ENCODE data around the gene POLA2.
A peak's percentile ranks its signal among the peaks of the same experiment; 100 is the strongest.
"Not testable (repeated sequence)": the region's sequence is repeated elsewhere in the genome, so short reads cannot be mapped to it uniquely, and the experiment has no call there.

Gene POLA2

DNA sequence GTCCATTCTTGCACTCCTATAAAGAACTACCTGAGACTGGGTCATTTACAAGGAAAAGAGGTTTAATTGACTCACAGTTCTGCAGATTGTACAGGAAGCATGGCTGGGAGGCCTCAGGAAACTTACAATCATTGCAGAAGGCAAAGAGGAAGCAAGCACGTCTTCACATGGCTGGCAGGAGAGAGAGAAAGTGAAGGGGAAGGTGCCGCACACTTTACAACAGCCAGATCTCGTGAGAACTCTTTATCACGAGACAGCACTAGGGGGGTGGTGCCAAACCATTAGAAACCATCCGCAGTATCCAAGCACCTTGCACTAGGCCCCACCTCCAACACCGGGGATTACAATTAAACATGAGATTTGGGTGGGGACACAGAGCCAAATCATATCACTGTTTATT lies 19.4 kb upstream of the POLA2 start:
- no peak for DNase-seq (ENCODE audit: low spot score)

DNA sequence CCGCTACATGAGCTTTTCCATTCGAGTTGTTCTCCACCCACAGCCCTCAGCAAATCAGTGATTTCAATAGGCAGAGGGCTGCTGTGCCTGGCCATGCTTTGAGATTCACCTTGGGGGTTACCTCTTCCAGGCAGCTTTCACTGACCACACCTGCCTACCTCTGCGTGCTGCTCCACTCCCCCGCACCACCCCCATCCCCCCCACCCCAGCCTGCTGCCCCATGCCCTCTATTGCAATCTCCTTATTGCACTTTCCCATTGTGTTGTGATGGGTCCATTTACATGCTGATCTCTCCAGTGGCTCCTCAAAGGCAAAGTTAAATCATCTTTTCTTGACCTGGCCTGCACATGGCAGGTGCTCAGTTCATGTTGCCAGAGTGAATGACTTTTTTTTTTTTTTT lies 18.0 kb upstream of the POLA2 start:
- no peak for DNase-seq (ENCODE audit: low spot score)

DNA sequence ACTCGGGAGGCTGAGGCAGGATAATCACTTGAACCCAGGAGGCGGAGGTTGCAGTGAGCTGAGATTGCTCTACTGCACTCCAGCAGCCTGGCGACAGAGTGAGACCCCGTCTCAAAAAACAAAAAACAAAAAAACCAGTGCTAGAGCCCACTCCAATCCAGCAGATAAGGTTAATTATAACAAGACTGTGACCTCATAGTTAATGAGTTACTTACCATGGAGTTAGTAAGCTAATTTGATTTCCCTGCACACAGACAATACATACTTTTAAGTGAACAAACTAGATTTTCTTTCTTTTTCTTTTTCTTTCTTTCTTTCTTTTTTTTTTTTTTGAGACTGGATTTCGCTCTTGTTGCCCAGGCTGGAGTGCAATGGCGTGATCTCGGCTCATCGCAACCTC lies 16.7 kb upstream of the POLA2 start:
- not testable (repeated sequence) for DNase-seq (ENCODE audit: low spot score)

DNA sequence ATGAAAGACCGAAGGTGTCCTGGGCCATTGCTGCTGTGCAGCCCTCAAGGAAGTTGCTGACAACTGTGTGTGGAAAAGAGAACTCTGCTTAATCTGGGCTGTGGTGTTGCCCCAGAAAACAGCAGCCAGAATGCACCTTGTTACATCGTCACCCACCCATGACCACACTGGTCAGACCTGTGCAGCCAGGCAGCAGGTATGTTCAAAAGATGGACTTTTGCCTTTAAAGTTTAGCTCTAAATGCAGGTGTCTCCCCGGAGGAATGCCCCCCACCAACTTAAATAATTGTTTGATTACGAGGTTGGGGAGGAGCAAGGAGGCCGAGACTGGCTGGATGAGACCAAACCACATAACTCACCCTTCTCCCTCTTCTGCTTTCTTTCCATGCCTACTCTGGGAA lies 15.3 kb upstream of the POLA2 start:
- DNase-seq (ENCODE audit: low spot score), result no peak

DNA sequence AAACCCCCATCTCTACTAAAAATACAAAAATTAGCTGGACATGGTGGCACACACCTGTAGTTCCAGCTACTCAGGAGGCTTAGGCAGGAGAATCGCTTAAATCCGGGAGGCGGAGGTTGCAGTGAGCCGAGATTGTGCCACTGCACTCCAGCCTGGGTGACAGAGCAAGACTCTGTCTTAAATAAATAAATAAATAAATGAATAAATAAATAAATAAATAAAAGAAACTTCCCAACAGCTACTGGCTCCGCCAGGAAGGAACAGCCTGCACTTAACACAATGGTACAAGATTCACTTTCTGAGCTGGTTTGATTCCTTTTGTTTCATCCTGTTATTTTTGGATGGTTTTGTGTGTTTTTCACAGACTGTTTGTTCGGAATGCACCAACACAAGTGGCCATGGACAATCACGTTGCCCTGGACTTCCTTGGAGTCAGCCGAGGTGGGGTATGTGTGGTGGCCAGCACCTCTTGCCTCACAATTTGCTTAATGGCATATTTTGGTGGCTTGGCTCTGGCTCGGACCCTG lies 13.5 kb upstream of the POLA2 start:
- DNase-seq (ENCODE audit: low spot score), result not testable (repeated sequence)

DNA sequence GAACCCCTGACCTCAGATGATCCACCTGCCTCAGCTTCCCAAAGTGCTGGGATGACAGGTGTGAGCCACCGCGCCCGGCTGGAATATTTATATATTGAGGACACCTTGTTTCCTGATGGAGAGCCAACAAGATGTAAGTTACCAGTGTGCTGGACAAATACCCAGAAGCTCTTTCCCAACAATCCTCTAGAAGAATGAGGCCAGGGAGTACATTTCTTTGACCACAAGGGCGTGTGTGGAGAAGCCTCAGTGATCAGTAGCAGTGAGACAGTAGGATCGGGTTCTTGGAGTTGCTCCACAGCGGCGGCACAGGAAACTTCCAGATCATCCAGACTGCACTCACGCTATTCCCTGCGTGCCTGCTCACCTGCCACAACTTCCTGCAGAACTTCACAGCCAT lies 10.3 kb upstream of the POLA2 start:
- no peak for DNase-seq (ENCODE audit: low spot score)

DNA sequence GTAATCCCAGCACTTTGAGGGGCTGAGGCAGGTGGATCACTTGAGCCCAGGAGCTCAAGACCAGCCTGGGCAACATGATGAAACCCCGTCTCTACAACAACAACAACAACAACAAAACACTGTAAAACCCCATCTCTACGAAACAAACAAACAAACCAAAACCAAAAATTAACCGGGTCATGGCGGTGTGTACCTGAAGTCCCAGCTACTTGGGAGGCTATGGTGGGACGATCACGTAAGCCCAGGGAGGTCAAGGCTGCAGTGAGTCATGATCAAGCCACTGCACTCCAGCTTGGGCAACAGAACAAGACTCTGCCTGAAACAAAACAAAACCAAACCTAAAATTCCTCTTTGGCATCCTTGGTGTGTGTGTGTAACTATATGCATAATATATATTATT lies 7.0 kb upstream of the POLA2 start:
- no peak for DNase-seq (ENCODE audit: low spot score)

DNA sequence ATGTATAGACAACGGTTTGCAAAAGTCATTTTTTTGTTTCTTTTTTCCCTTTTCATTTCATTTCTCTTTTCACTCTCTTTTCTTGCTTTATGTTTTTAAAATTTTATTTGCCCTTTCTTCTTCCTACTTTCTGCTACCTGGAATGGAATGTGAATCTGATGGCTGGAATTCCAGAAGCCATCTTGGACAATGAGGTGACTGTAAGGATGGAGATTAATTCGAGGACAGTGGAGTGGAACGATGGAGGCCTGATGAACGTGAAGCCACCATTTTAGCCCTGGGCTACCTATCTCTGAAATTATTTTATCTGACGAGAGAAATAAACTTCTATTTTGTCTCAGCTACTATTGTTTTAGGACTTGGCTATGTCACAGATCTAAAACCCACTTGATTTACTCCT lies 2.8 kb upstream of the POLA2 start:
- DNase-seq (ENCODE audit: low spot score), result no peak

DNA sequence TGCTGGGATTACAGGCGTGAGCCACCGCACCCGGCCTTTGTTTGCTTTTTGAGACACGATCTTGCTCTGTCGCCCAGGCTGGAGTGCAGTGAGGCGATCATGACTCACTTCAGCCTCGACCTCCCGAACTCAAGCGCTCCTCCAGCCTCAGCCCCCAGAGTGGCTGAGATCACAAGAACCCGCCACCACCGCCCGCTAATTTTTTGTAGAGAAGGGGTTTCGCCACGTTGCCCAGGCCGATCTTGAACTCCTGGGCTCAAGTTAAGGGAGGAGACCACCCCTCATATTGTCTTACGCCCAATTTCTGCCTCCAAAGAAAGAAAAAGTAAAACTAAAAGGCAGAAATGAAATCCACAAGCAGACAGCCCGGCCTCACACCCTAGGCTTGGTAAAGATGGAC lies 1.5 kb upstream of the POLA2 start:
- no peak for DNase-seq (ENCODE audit: low spot score)

DNA sequence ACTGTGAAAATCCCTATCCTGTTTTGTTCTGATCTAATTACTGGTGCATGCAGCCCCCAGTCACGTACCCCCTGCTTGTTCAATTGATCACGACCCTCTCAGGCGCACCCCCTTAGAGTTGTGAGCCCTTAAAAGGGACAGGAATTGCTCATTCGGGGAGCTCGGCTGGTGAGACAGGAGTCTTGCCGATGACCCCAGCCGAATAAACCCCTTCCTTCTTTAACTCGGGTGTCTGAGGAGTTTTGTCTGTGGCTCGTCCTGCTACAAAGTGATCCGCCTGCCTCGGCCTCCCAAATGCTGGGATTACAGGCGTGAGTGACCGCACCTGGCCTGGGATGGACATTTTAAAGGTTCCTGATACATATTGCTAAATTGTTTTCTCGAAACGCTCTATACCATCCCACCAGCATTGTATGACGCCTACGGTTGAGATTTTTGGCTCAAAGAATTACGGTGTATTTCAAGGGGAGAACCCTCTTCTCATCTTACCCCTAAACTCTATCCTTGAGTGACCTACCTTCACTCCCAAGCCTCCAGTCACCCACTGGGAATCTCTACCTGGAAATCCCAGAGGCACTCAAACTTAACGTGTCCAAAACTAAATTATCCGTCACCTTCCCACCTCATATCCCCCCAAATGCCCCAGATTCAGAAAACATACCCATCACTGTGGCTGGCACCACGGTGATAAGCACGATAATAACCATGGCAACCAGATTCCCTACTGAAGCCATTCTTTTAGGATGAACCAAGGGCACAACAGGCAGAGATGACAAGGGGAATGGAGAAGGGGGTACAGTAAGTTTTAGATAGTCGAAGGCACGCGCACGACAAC lies 789 bp upstream of the POLA2 start:
- no peak for DNase-seq (ENCODE audit: low spot score)

DNA sequence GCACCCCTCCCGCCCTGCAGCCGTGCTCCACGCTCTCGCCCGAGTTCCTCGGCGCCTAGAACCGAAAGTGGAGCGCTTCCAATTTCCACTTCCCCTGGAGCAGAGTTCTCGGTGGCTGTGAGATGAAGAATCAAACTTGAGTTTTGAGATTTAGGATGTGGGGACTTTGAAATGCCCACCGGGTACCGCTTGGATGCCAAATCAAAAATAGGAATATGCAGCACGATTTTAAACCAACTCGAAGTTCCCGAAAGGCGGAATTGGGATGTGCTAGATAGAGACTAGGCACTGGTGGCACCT lies 569 bp downstream of the POLA2 start:
- no peak for DNase-seq (ENCODE audit: low spot score)

DNA sequence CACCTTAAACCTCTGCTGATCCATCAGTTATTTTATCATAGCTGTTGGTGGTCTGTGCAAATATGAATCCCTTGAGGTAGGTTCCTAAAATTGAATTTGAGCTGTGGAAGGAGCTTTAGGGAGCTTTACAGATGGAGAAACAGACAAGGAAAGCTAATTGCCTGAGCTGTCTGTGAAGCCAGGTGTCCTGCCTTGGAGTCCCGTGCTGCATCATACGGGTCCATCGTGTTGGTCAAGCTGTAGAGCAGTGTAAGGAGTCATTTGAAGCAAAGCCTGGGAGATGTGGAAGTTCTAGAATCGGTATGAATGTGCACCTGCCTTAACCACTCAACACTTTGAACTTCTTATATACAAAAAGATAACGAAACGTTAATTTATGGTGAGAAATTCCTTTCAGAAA lies 1.0 kb downstream of the POLA2 start:
- DNase-seq (ENCODE audit: low spot score), result no peak

DNA sequence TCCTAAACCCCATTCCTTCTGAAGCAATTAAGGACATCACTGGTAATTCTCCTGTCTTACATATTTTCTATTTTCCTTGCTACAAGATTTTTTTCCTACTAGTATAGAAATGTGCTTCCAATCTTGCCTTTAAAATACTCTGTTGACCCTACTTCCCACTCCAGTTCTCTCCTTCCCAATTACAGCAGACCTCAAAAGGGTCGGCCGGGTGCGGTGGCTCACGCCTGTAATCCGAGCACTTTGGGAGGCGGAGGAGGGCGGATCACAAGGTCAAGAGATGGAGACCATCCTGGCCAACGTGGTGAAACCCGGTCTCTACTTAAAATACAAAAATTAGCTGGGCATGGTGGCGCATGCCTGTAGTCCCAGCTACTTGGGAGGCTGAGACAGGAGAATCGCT lies 3.0 kb downstream of the POLA2 start:
- not testable (repeated sequence) for DNase-seq (ENCODE audit: low spot score)

DNA sequence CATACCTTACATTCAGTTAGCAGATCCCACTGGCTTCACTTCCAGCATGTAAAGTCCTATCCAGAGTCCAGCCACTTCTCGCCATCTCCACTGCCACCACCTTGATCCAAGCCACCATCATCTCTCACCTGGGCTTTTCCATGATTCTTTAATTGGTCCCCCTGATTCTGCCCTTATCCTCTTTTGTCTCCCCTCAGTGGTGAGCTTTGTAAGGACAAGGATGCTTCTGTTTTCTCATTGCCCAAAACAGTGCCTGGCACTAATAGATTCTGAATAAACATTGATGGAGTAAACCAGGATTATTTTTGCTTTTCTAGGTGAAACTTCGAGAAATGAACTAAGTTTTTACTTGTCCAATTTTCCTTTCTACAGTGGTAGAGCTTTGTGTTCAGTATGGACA lies 4.4 kb downstream of the POLA2 start:
- no peak for DNase-seq (ENCODE audit: low spot score)

DNA sequence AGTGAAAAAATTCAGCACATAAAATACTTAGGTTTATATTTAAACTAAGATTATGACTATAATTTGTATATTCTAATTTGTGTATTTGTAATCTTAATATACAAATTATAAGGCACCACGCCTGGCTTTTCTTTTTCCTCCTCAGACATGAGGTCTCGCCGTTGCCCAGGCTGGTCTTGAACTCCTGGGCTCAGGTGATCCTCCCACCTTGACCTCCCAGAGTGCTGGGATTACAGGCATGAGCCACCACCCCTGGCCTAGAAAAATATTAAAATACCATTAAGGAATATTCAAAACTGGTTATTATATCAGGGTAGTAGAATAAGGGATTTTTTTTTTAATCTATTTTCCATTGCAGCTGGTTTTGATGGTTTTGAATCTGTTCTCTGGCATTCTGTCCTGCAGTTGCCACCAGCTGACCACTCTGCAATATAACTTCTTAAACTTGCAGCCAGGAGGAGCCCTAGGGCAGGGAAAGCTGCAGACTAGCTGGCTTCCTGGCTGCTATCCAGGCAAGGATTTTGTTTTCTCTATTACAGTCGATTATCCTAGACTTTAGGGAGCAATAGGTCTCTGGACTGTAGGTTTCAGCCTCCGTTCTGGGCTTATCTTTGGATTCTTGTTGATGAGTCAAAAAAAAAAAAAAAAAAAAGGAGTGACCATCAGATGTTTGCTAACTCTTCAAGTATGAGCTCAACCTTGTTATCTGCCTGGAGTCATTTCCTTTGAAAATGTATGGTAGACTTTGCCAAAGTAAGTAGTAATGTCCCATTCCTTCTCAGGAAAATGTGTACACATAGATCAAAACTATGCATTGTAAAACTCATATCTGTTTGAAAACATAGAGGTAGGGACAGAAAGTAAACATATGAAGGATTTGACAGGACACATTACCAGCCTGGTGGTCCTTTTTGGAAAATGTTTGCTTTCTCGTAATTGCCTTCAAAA lies 13.2 kb downstream of the POLA2 start:
- peak; percentile 30 for DNase-seq (ENCODE audit: low spot score)

DNA sequence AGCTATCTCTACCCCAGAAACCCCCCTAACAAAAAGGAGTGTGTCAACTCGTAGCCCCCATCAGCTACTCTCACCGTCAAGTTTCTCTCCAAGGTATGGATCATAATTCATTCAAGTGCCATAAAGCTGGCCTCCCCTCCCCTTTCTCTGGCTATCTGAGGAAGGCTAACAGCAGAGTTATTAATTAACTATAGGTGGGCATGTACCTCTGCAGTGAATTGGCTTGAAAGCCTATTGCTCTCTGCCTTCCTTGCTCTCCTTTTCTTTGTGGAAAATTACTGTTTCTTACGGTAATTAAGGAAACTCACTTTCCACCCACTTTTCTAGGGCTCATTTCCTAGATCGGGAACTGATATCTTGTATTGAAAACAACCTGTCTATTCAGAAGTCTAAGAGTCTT lies 14.1 kb downstream of the POLA2 start:
- DNase-seq (ENCODE audit: low spot score), result no peak

DNA sequence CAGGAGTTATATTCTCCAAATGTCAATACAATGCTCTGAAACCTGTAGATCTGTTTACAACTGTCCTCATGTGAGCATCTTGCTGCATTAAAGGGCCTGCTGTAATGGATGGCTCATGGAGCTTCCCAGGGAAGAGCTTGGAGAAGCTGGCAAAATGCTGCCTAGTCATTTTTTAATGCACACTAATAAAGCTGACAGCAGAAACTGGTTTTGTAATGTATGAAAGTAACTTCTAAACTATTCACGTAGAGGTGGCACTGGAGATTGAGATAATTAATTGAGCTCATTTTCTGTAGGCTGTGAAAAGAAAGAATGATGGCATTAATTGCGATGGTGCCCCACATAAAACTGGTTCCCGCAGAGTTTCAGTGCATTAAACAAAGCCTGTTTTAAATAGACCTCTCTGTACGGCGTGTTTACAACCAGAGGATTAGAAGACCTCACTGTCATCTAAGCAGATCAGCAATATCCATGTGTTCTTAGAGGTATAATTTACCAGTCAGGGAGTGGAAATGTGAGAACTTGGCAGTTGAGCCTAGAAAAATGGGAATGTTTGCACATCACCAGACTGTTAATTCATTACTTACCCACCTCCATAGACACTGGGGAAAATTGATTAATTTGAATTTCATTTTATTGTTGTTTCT lies 16.0 kb downstream of the POLA2 start:
- no peak for DNase-seq (ENCODE audit: low spot score)

DNA sequence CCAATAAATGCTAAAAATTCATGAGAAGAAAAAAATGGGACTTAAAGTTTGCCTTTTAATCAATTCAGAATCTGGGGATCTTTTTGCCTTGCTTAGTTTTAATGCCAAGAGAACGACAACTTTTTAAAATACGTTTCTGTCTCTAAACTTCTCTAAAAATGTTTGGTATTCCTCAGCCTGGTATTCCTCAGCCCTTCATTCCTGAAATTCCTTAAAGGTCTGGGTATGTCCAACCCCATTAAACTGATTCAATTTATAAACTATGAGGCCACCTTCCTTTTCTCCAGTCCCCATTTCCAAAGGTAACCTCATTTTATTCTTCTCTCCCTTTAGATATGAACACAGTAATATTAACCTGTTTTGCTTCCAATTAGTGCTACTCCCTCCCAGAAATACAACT lies 16.6 kb downstream of the POLA2 start:
- DNase-seq (ENCODE audit: low spot score), result no peak

DNA sequence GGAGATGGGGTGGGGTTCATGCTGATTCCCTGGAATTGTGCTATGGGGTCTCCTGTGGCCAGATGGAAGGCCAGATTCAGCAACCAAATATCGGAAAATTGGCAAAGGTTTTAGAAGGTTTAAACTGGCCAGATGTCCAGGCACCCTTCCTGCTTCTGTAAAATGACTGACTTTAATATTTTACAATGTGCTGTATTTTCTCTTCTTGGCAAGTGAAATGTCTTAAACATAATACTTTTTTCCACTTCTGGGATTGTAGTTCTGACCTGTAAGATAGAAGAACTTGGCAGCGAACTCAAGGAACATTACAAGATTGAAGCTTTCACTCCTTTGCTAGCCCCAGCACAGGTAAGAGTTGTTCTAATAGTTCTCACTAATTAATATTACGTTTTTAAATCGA lies 17.5 kb downstream of the POLA2 start:
- DNase-seq (ENCODE audit: low spot score), result no peak

DNA sequence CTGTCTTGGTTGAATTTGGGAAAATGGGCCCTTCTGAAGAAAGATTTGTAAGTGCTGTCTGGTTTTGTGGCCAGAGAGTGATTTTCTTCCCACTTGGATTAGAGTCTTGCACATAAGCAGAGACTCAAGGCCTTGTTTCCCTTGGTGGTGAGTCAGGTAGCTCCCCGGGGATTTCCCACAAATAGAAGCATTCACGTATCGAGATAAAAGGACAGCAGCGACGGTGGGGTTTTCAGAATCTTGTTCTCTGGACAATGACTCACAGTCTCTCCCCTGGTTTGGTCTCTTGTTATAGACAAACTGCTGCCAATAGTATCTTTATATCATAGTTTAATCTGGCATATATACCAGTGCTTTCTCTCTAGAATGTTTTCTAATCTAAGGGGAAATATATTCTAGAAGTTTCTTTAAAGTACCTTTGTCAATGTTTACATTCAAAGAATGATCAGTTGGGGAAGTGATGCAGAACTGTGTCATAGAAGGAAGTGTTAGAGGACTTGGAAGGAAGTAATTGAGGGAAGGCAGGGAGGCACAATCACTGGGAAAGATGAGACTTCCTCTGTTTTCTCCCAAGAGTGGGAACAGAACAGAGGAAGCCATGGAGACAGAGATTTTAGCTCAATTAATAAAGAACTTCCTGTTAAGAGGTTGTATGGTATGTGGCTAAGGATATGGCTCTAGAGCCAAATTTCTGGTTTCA lies 18.1 kb downstream of the POLA2 start:
- DNase-seq (ENCODE audit: low spot score), result no peak

DNA sequence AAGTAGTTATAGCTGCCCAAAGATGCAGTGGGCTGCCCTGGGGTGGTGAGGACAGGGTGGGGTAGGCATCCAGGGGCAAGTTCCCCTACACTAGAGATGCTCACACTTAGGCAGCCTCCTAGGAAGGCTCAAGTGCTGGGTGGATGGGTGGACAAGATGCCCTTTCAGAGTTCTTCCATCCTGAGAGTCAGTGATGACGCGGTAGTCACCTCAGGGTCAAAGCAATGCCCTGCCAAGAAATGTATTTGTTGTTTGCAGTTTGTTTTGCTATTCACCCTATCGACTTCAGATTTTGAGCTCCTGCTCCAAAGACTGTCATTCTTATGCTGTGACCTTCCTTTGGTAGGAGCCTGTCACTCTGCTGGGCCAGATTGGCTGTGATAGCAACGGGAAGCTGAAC lies 18.9 kb downstream of the POLA2 start:
- no peak for DNase-seq (ENCODE audit: low spot score)

DNA sequence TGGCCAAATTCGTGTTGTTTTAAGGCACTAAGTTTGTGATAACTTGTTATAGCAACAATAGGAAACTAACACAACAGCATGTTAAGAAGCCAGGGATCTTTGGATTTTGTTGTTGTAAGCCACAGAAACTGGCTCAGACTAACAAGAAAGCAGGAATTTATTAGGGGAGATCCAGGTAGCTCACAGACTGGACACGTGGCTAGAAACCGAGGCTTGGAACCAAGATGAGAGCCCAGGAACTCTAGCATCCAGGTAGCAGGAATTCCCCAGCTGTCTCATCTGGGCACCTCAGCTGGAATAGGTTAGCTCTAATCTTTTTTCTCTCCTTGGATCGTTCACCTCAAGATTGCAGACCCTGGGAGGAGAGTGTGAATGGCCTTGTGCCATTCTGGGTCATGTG lies 24.9 kb downstream of the POLA2 start:
- no peak for DNase-seq (ENCODE audit: low spot score)

All from germinal center (tissue), 1 donor.